Neuron (in vitro differentiated cells): ENCODE measurements around the gene LCE6A.

Experiments used
- H2AFZ ChIP-seq: one replicate; pipeline ENCODE4 v1.6.1; 2013; ENCODE audit warnings: low read depth, mild to moderate bottlenecking, inconsistent platforms, low read length, moderate library complexity
- H3K27me3 ChIP-seq: one replicate; pipeline ENCODE4 v1.6.1; 2013; ENCODE audit warnings: low read length; ENCODE audit not compliant: insufficient read depth
- H3K36me3 ChIP-seq: one replicate; pipeline ENCODE4 v1.6.1; 2013; ENCODE audit warnings: low read length; ENCODE audit not compliant: insufficient read depth
- H3K4me1 ChIP-seq: one replicate; pipeline ENCODE4 v1.6.1; 2013; ENCODE audit warnings: low read length; ENCODE audit not compliant: insufficient read depth
- H3K4me3 ChIP-seq: 2 replicates; pipeline ENCODE4 v1.5.1; 2013; ENCODE audit warnings: mild to moderate bottlenecking, low read length, moderate library complexity
- H3K9me3 ChIP-seq: one replicate; pipeline ENCODE4 v1.6.1; 2013; ENCODE audit warnings: low read length

LCE6A gene

GRCh38 chr1:152859696-152860095, 17.0 kb downstream of the LCE6A start, which contains the start of gene LCE7A:
Gene LCE7A, plus strand, starts transcription at chr1:152859996. Its CDS starts 702 bp downstream, at chr1:152860698.
- no peak within 1 kb of the TSS for H2AFZ ChIP-seq
- no peaks in the 10 kb centered on the region for H3K36me3 ChIP-seq
- no peaks in the 10 kb centered on the region for H3K9me3 ChIP-seq
- no peaks in the 10 kb centered on the region for H3K27me3 ChIP-seq
- H3K4me3 ChIP-seq, result no peak within 1 kb of the TSS
- no peaks in the 10 kb centered on the region for H3K4me1 ChIP-seq

- Histone ChIP-seq H3K36me3 (no peaks in the 10 kb centered on the region), H3K4me1 (no peaks in the 10 kb centered on the region), H3K27me3 (no peaks in the 10 kb centered on the region), H3K4me3 (no peak overlapping the region), H3K9me3 (no peaks in the 10 kb centered on the region), H2AFZ (no peak overlapping the region)
These were observed 17.5 kb downstream of the LCE6A start for GRCh38 chr1:152860129-152860528.

- no peaks in the 10 kb centered on the region for H3K9me3 ChIP-seq
- H2AFZ ChIP-seq, result no peak overlapping the region
- no peaks in the 10 kb centered on the region for H3K36me3 ChIP-seq
- no peak overlapping the region for H3K4me3 ChIP-seq
- no peaks in the 10 kb centered on the region for H3K4me1 ChIP-seq
- no peaks in the 10 kb centered on the region for H3K27me3 ChIP-seq
These were observed 18.7 kb downstream of the LCE6A start for GRCh38 chr1:152861374-152861773.

- Histone ChIP-seq H2AFZ (no peak overlapping the region), H3K27me3 (no peaks in the 10 kb centered on the region), H3K9me3 (no peaks in the 10 kb centered on the region), H3K4me1 (no peaks in the 10 kb centered on the region), H3K4me3 (no peak overlapping the region), H3K36me3 (no peaks in the 10 kb centered on the region)
These were observed 21.8 kb downstream of the LCE6A start for GRCh38 chr1:152864443-152864842.

- no peaks in the 10 kb centered on the region for H3K27me3 ChIP-seq
- H3K4me1 ChIP-seq, result no peaks in the 10 kb centered on the region
- no peaks in the 10 kb centered on the region for H3K9me3 ChIP-seq
- no peak overlapping the region for H3K4me3 ChIP-seq
- H2AFZ ChIP-seq, result no peak overlapping the region
- H3K36me3 ChIP-seq, result no peaks in the 10 kb centered on the region
These were observed 23.7 kb downstream of the LCE6A start for GRCh38 chr1:152866321-152866720.

GRCh38 chr1:152869808-152870419, 27.3 kb downstream of the LCE6A start:
- Histone ChIP-seq H3K4me3 (no peak overlapping the region), H2AFZ (no peak overlapping the region), H3K27me3 (no peaks in the 10 kb centered on the region), H3K4me1 (no peaks in the 10 kb centered on the region), H3K36me3 (no peaks in the 10 kb centered on the region), H3K9me3 (no peaks in the 10 kb centered on the region)

- H3K9me3 ChIP-seq, result no peaks in the 10 kb centered on the region
- no peak overlapping the region for H2AFZ ChIP-seq
- H3K36me3 ChIP-seq, result no peaks in the 10 kb centered on the region
- H3K4me1 ChIP-seq, result no peaks in the 10 kb centered on the region
- H3K4me3 ChIP-seq, result no peak overlapping the region
- H3K27me3 ChIP-seq, result no peaks in the 10 kb centered on the region
These were observed 28.4 kb downstream of the LCE6A start for GRCh38 chr1:152870831-152871730.

GRCh38 chr1:152871731-152872126, 29.1 kb downstream of the LCE6A start:
- Histone ChIP-seq H2AFZ (no peak overlapping the region), H3K4me1 (no peaks in the 10 kb centered on the region), H3K36me3 (no peaks in the 10 kb centered on the region), H3K4me3 (no peak overlapping the region), H3K9me3 (no peaks in the 10 kb centered on the region), H3K27me3 (no peaks in the 10 kb centered on the region)

- Histone ChIP-seq H3K4me3 (no peak overlapping the region), H2AFZ (no peak overlapping the region), H3K9me3 (no peaks in the 10 kb centered on the region), H3K27me3 (no peaks in the 10 kb centered on the region), H3K4me1 (no peaks in the 10 kb centered on the region), H3K36me3 (no peaks in the 10 kb centered on the region)
These were observed 30.8 kb downstream of the LCE6A start for GRCh38 chr1:152873495-152873894.

- no peaks in the 10 kb centered on the region for H3K4me1 ChIP-seq
- no peak overlapping the region for H2AFZ ChIP-seq
- no peaks in the 10 kb centered on the region for H3K9me3 ChIP-seq
- no peaks in the 10 kb centered on the region for H3K36me3 ChIP-seq
- H3K27me3 ChIP-seq, result no peaks in the 10 kb centered on the region
- no peak overlapping the region for H3K4me3 ChIP-seq
These were observed 34.2 kb downstream of the LCE6A start for GRCh38 chr1:152876827-152877226.

GRCh38 chr1:152878042-152878441, 35.4 kb downstream of the LCE6A start, which contains the start of gene SMCP:
Gene SMCP, plus strand, starts transcription at chr1:152878322. Its CDS starts 6,101 bp downstream, at chr1:152884423.
- no peaks in the 10 kb centered on the region for H3K4me1 ChIP-seq
- H3K27me3 ChIP-seq, result no peaks in the 10 kb centered on the region
- no peak within 1 kb of the TSS for H3K4me3 ChIP-seq
- H2AFZ ChIP-seq, result no peak within 1 kb of the TSS
- no peaks in the 10 kb centered on the region for H3K9me3 ChIP-seq
- no peaks in the 10 kb centered on the region for H3K36me3 ChIP-seq

GRCh38 chr1:152879559-152880198, 37.0 kb downstream of the LCE6A start:
- Histone ChIP-seq H3K4me1 (no peaks in the 10 kb centered on the region), H2AFZ (no peak overlapping the region), H3K4me3 (no peak overlapping the region), H3K36me3 (no peaks in the 10 kb centered on the region), H3K9me3 (no peaks in the 10 kb centered on the region), H3K27me3 (no peaks in the 10 kb centered on the region)

GRCh38 chr1:152880316-152880715, 37.7 kb downstream of the LCE6A start:
- H3K27me3 ChIP-seq, result no peaks in the 10 kb centered on the region
- H3K36me3 ChIP-seq, result no peaks in the 10 kb centered on the region
- H3K4me1 ChIP-seq, result no peaks in the 10 kb centered on the region
- no peaks in the 10 kb centered on the region for H3K9me3 ChIP-seq
- H2AFZ ChIP-seq, result no peak overlapping the region
- no peak overlapping the region for H3K4me3 ChIP-seq
